Measurements from ENCODE around the gene TNIK. TPM values are rescaled to one million over a fixed set of nuclear protein-coding genes. Genes with fewer than 3 reads are reported as not detected.

The TNIK gene
- polyA plus RNA-seq, 1 of the 3 experiments (the other 2 are of a cell fraction) = 19.4 TPM

GRCh38 chr3:171376596-171376947 is 83.6 kb downstream of the TNIK start (continued):
- TF ChIP-seq REST (IDR thresholded peaks at IDR 0.05; ENCODE audit: low read depth, low read length) = no peak
- no peak for TF ChIP-seq GABPA (IDR thresholded peaks at IDR 0.05; ENCODE audit: low read depth)
- TF ChIP-seq EZH2phosphoT487 (IDR thresholded peaks at IDR 0.05; ENCODE audit: borderline replicate concordance, low read depth) = no peak
- TF ChIP-seq SIN3A (IDR thresholded peaks at IDR 0.05; ENCODE audit: borderline replicate concordance, low read depth, low read length) = no peak
- no peak for TF ChIP-seq JUND (IDR thresholded peaks at IDR 0.05)
- TF ChIP-seq FOSL2 (IDR thresholded peaks at IDR 0.05; ENCODE audit: borderline replicate concordance, low read depth) = no peak
- no peak for TF ChIP-seq RAD21 (IDR thresholded peaks at IDR 0.05; ENCODE audit: low read length)
- no peak for TF ChIP-seq EP300 (IDR thresholded peaks at IDR 0.05; ENCODE audit: borderline replicate concordance in 1 of 2, low read depth in 1 of 2, low read length in 1 of 2)
- TF ChIP-seq TEAD4 (IDR thresholded peaks at IDR 0.05; ENCODE audit: borderline replicate concordance, insufficient read depth) = no peak

- ChIA-PET POLR2A (no interaction called here), CTCF (interaction anchor here (1.1 kb wide), 1 partner anchor 13 kb away, joined by 3 read pairs; no protein-coding TSS in a partner anchor)
- Histone ChIP-seq H3K9ac (no peak overlapping the region), H2AFZ (ENCODE audit: low read depth) (no peak overlapping the region), H4K20me1 (ENCODE audit: insufficient read depth) (no peaks in the 10 kb centered on the region), H3K27ac (ENCODE audit: low read depth in 2 of 2, low read length in 1 of 2) (peak overlapping the region in 1 of 2 experiments; percentile 78; a peak in 2 of 4 replicates), H3K79me2 (ENCODE audit: insufficient read depth) (peaks cover 65% of the 10 kb centered on the region), H3K9me3 (no peaks in the 10 kb centered on the region), H3K4me2 (no peak overlapping the region), H3K27me3 (ENCODE audit: insufficient read depth) (no peaks in the 10 kb centered on the region), H3F3A (replicated peaks; ENCODE audit: insufficient read depth) (peaks cover 25% of the 10 kb centered on the region), H3K4me3 (ENCODE audit: low read depth in 2 of 2, low read length in 1 of 2) (no peak overlapping the region), H3K4me1 (ENCODE audit: control insufficient read depth in 1 of 2, insufficient read depth in 2 of 2, low read depth in 1 of 2, low read length in 1 of 2) (peaks cover 15 to 19% of the 10 kb centered on the region in 2 experiments), H3K36me3 (replicated peaks in 1 of 2; ENCODE audit: control insufficient read depth in 1 of 2, insufficient read depth in 2 of 2, low read length in 1 of 2) (no peaks in the 10 kb centered on the region), H3K9me2 (no peaks in the 10 kb centered on the region)
- WGBS (ENCODE audit: low lambda C conversion rate) = 88% methylated on average over 11 of the region's 11 CpGs
- DNase-seq = no peak
- TF ChIP-seq GATA2 (CRISPR knock-in tag; IDR thresholded peaks at IDR 0.05) = no peak
- TF ChIP-seq CTCF (IDR thresholded peaks at IDR 0.05) = no peak
- TF ChIP-seq REST (IDR thresholded peaks at IDR 0.05; ENCODE audit: low read depth, low read length) = peak; percentile 49; the same call in 1 of the 2 replicates
- no peak for TF ChIP-seq SMC3 (IDR thresholded peaks at IDR 0.05; ENCODE audit: low read depth, low read length)
- no peak for TF ChIP-seq TAF1 (IDR thresholded peaks at IDR 0.05; ENCODE audit: borderline replicate concordance, low read depth, low read length)
- TF ChIP-seq FOSL2 (IDR thresholded peaks at IDR 0.05; ENCODE audit: borderline replicate concordance, low read depth) = no peak
Measured at GRCh38 chr3:171375666-171376595, 84.3 kb downstream of the TNIK start.
